IPS-18c (cell line): ENCODE measurements around the gene SUFU.

ENCODE experiments used
- H3K4me3 ChIP-seq: 2 replicates; pipeline ENCODE4 v1.7.0; 2013; ENCODE audit warnings: low read depth, mild to moderate bottlenecking, low read length, moderate library complexity; ENCODE audit not compliant: insufficient read depth
- H3K9me3 ChIP-seq: one replicate; pipeline ENCODE4 v1.6.1; 2013; ENCODE audit warnings: mild to moderate bottlenecking, low read length, moderate library complexity; ENCODE audit not compliant: control insufficient read depth, insufficient read depth

The SUFU gene

GRCh38 chr10:102629661-102630614, 126.2 kb downstream of the SUFU start:
- no peak overlapping the region for H3K4me3 ChIP-seq

DNA sequence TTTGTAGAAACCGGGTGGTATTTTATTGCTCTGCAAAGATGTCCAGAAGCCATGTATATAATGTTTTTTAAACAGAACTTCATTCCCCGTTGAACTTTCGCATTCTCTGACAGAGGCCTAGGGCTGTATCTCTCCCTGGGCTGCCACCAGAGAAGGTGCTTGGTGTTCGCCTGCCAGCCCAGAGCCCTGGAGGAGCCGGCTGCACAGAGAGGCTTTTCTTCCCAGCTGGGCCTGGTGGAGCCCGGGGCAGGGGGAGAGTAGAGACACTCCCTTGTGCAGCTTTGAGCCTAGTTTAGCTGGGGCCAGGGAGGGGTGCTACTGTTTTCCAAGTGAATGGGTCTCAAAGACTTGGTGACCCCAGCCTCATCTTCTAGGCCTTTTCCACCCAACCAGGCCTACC, 126.9 kb downstream of the SUFU start:
- H3K4me3 ChIP-seq: no peak overlapping the region
- peaks cover 3% of the 10 kb centered on the region for H3K9me3 ChIP-seq

More at GRCh38 chr10:102629661-102630614, 126.2 kb downstream of the SUFU start:
- peaks cover 3% of the 10 kb centered on the region for H3K9me3 ChIP-seq

- H3K4me3 ChIP-seq: no peak overlapping the region
- H3K9me3 ChIP-seq: no peaks in the 10 kb centered on the region
These were observed 128.0 kb downstream of the SUFU start for GRCh38 chr10:102631525-102632393.

- Histone ChIP-seq H3K4me3 (no peak overlapping the region), H3K9me3 (no peaks in the 10 kb centered on the region)
These were observed 128.8 kb downstream of the SUFU start for GRCh38 chr10:102632394-102633111.

DNA sequence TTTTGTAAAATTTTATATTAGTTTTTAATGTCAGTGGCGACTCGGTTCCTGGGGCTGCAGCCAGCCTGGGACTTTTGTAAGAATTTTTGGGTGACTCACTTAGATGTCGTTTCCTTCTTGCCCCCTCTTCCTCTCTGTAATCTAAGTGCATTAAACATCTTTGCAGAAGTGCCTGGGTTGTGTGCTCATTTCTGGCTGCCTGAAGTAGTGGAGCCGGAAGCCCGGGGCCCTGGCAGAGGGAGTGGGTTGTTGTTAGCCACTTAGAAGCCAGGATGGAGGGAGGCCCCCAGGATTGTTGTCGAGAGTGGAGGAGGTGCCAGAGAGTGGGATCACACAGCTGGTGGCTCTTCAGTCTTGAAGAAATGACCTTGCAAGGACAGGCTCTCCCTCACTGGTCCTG, 129.5 kb downstream of the SUFU start:
- Histone ChIP-seq H3K9me3 (no peaks in the 10 kb centered on the region), H3K4me3 (no peak overlapping the region)

DNA sequence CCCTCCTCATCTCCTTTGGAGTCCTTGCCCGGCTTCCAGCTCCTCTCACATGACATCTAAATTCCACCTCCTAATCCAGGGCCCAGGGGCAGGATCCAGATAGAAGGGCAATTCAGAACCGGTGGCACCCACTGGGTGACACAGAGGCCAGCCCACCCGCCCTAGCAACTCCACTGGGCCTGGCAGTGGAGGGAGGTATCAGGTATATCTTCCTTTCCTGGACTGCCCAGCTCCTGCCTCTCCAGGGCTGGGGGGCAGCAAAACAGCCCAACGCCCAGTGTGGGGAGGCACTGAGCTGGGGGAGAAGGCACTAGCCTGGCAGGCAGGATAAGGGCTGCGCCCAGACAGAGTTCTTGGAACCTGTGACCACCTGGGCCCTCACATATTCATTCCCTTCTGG, 130.1 kb downstream of the SUFU start:
- Histone ChIP-seq H3K4me3 (no peak overlapping the region), H3K9me3 (no peaks in the 10 kb centered on the region)

- Histone ChIP-seq H3K9me3 (no peaks in the 10 kb centered on the region), H3K4me3 (no peak overlapping the region)
These were observed 130.9 kb downstream of the SUFU start for GRCh38 chr10:102634686-102635085.

- H3K4me3 ChIP-seq: no peak overlapping the region
These were observed 131.6 kb downstream of the SUFU start for GRCh38 chr10:102635377-102635776.

DNA sequence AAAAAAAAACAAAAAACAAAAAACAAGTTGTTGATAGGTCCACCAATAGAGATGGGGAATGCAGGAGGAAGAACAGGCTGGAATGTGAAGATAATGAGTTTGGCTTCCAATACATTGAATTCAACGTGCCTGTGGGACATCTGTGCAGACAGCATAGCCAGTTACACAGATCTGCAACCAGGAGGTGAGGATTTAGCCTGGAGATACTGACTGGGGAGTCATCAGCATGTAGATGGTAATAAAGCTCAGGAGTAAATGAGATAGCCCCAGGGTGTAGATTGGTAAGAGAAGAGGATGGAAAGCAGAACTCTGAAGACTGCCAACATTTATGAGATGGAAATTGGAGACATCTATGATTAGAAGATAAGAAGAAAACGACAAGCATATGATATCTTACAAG, 135.8 kb downstream of the SUFU start:
- no peaks in the 10 kb centered on the region for H3K9me3 ChIP-seq

More at GRCh38 chr10:102635377-102635776, 131.6 kb downstream of the SUFU start:
- H3K9me3 ChIP-seq: no peaks in the 10 kb centered on the region

DNA sequence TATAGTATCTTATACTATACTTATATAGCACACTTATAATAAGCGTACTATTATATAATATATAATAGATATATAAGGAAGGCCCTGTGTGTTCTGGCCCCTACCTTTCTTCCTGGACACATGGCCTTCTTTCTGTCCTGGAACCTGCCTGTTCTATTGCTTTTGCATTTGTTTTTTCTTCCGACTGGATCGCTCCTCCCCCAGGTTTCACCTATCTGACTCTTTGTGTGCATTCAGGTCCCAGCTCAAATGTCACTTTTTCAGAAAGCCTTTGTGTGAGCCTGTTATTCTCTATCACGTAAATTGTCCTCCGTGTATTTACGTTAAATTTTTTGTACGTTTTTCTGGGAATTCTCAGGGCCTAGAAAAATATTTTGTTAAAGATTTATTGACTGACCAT, 137.6 kb downstream of the SUFU start:
- Histone ChIP-seq H3K9me3 (no peaks in the 10 kb centered on the region), H3K4me3 (peak overlapping the region; percentile 48)

More for the DNA sequence above, 135.8 kb downstream of the SUFU start:
- no peak overlapping the region for H3K4me3 ChIP-seq

- peak overlapping the region; percentile 89 for H3K4me3 ChIP-seq
- H3K9me3 ChIP-seq: no peaks in the 10 kb centered on the region
These were observed 138.3 kb downstream of the SUFU start for GRCh38 chr10:102641880-102642735.

GRCh38 chr10:102642736-102643335, 139.1 kb downstream of the SUFU start:
- Histone ChIP-seq H3K4me3 (peak overlapping the region; percentile 89), H3K9me3 (no peaks in the 10 kb centered on the region)

GRCh38 chr10:102643336-102644065, 139.7 kb downstream of the SUFU start:
- Histone ChIP-seq H3K4me3 (peak overlapping the region; percentile 89), H3K9me3 (no peaks in the 10 kb centered on the region)

DNA sequence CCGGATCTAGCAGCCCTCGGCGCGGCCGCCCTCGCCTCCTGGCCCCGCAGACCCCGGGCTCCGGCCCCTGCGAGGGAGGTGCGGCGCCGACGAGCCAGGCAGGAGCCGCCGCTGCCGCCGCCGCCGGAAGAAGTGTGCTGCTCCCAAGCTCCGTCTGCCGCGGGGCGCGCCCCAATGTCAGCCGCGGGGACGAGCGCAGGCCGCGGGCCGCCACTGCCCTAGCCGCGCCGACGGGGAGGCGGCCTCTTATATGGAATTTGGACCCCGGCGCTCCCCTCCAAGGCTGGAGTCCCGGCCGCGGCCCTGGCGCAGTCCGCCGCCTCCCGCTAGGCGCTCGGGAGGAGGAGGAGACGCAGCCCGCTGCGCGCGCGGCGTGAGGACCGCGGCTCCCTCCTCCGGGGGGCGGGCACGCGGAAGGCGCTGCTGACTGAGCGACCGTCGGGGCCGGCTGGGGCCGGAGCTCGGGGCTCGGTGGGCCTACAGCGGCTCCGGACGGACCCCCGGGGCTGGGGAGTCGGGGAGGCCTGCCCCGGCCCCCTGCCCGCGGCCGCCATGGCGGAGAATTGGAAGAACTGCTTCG, 140.4 kb downstream of the SUFU start, which contains the start of gene TRIM8:
Gene TRIM8, plus strand, starts transcription at position 414 of the 580 bp plus-strand sequence. Its CDS starts 139 bp downstream, at position 553.
- peak within 1 kb of the TSS; percentile 89 for H3K4me3 ChIP-seq
- H3K9me3 ChIP-seq: no peaks in the 10 kb centered on the region
